SK-N-SH treated with all-trans-retinoic acid at 6 μM for 48 hours (cell line): ENCODE results near the gene MOK.
A peak's percentile ranks its signal among the peaks of the same experiment; 100 is the strongest.

Experiments
- ATAC-seq: fragments of 200-7000 bp; cut with Tn5 transposase; 3 replicates; pipeline ENCODE4 v1.9.1; 2020; ENCODE audit warnings: mild to moderate bottlenecking, moderate library complexity
- CREB5 ChIP-seq: fragments of 250-450 bp; sonication (Bioruptor Pico); IDR thresholded peaks from 2 replicates; pipeline ENCODE4 v1.5.1; 2020; ENCODE audit warnings: low read depth, mild to moderate bottlenecking, moderate library complexity
- CSDC2 ChIP-seq: fragments of 250-450 bp; sonication (Bioruptor Pico); IDR thresholded peaks from 2 replicates; pipeline ENCODE4 v1.5.0; 2020; ENCODE audit warnings: mild to moderate bottlenecking, moderate library complexity
- ESRRG ChIP-seq: fragments of 250-450 bp; sonication (Bioruptor Pico); IDR thresholded peaks from 2 replicates; pipeline ENCODE4 v1.6.1; 2021; ENCODE audit warnings: mild to moderate bottlenecking
- GLIS3 ChIP-seq: fragments of 250-450 bp; sonication (Bioruptor Pico); IDR thresholded peaks from 2 replicates; pipeline ENCODE4 v1.5.0; 2020; ENCODE audit warnings: mild to moderate bottlenecking, moderate library complexity
- OSR1 ChIP-seq: fragments of 250-450 bp; sonication (Bioruptor Pico); IDR thresholded peaks from 2 replicates; pipeline ENCODE4 v1.8.0; 2022; ENCODE audit warnings: moderate library complexity, mild to moderate bottlenecking, inconsistent platforms
- PATZ1 ChIP-seq: fragments of 250-450 bp; sonication (Bioruptor Pico); IDR thresholded peaks from 2 replicates; pipeline ENCODE4 v1.8.0; 2020; ENCODE audit warnings: mild to moderate bottlenecking, moderate library complexity, borderline replicate concordance
- POU6F1 ChIP-seq: fragments of 250-450 bp; sonication (Bioruptor Pico); IDR thresholded peaks from 2 replicates; pipeline ENCODE4 v1.8.0; 2021; ENCODE audit warnings: low read depth, mild to moderate bottlenecking, moderate library complexity, borderline replicate concordance
- PPARA ChIP-seq: fragments of 250-450 bp; sonication (Bioruptor Pico); IDR thresholded peaks from 2 replicates; pipeline ENCODE4 v1.5.0; 2020; ENCODE audit warnings: mild to moderate bottlenecking, borderline replicate concordance
- SNAI2 ChIP-seq: fragments of 250-450 bp; sonication (Bioruptor Pico); IDR thresholded peaks from 2 replicates; pipeline ENCODE4 v1.5.0; 2020; ENCODE audit warnings: mild to moderate bottlenecking, moderate library complexity
- TOX ChIP-seq: fragments of 250-450 bp; sonication (Bioruptor Pico); IDR thresholded peaks from 2 replicates; pipeline ENCODE4 v1.8.0; 2021; ENCODE audit warnings: mild to moderate bottlenecking, moderate library complexity, borderline replicate concordance
- TSHZ2 ChIP-seq: fragments of 250-450 bp; sonication (Bioruptor Pico); IDR thresholded peaks from 2 replicates; pipeline ENCODE4 v1.5.0; 2020; ENCODE audit warnings: mild to moderate bottlenecking, moderate library complexity
- ZC3H10 ChIP-seq: fragments of 250-450 bp; sonication (Bioruptor Pico); IDR thresholded peaks from 2 replicates; pipeline ENCODE4 v1.5.1; 2021; ENCODE audit warnings: mild to moderate bottlenecking, moderate library complexity
- ZFP3 ChIP-seq: fragments of 250-450 bp; sonication (Bioruptor Pico); IDR thresholded peaks from 2 replicates; pipeline ENCODE4 v1.5.0; 2020; ENCODE audit warnings: mild to moderate bottlenecking, moderate library complexity
- ZFP30 ChIP-seq: fragments of 450-650 bp; formaldehyde crosslinking; IDR thresholded peaks from 2 replicates; pipeline ENCODE4 v1.5.0; 2022; ENCODE audit warnings: mild to moderate bottlenecking, moderate library complexity
- ZNF70 ChIP-seq: fragments of 450-650 bp; formaldehyde crosslinking; IDR thresholded peaks from 2 replicates; pipeline ENCODE4 v1.5.0; 2020; ENCODE audit warnings: mild to moderate bottlenecking, moderate library complexity
- ZNF8 ChIP-seq: fragments of 450-650 bp; formaldehyde crosslinking; IDR thresholded peaks from 2 replicates; pipeline ENCODE4 v1.5.0; 2020; ENCODE audit warnings: mild to moderate bottlenecking, moderate library complexity

MOK gene

GRCh38 chr14:102317564-102318248, 12.7 kb upstream of the MOK start:
- no peak for ATAC-seq
- TF ChIP-seq OSR1 (CRISPR knock-in tag) (no peak), GLIS3 (CRISPR knock-in tag) (no peak), PATZ1 (CRISPR knock-in tag) (no peak)
- TF ChIP-seq, all 23 proteins: peak for 0

- ATAC-seq: peak; percentile 80
- TF ChIP-seq ZFP3 (CRISPR knock-in tag): no peak
- TF ChIP-seq ZNF70 (CRISPR knock-in tag): peak; percentile 81
- no peak for TF ChIP-seq ZFP30 (CRISPR knock-in tag)
- TF ChIP-seq SNAI2: peak; percentile 83; the same call in 1 of the 2 replicates
- no peak for TF ChIP-seq ZC3H10 (CRISPR knock-in tag)
These were observed 12.0 kb upstream of the MOK start for GRCh38 chr14:102316743-102317563.

- TF ChIP-seq CREB5: no peak
- TF ChIP-seq ZFP30 (CRISPR knock-in tag): no peak
- TF ChIP-seq POU6F1: no peak
- no peak for TF ChIP-seq SNAI2
- TF ChIP-seq ESRRG (CRISPR knock-in tag): no peak
- TF ChIP-seq ZFP3 (CRISPR knock-in tag): no peak
- no peak for TF ChIP-seq OSR1 (CRISPR knock-in tag)
- no peak for TF ChIP-seq ZNF8 (CRISPR knock-in tag)
- no peak for TF ChIP-seq ZC3H10 (CRISPR knock-in tag)
- TF ChIP-seq ZNF70 (CRISPR knock-in tag): no peak
- peak; percentile 10 for ATAC-seq
These were observed 11.4 kb upstream of the MOK start for GRCh38 chr14:102316338-102316742.

GRCh38 chr14:102315121-102315520, 10.2 kb upstream of the MOK start:
- no peak for ATAC-seq
- TF ChIP-seq CSDC2: no peak
- TF ChIP-seq PPARA (CRISPR knock-in tag): no peak
- no peak for TF ChIP-seq TOX (CRISPR knock-in tag)
- no peak for TF ChIP-seq ZFP30 (CRISPR knock-in tag)

GRCh38 chr14:102314242-102315011, 9.5 kb upstream of the MOK start:
- peak; percentile 74 for ATAC-seq
- TF ChIP-seq GLIS3 (CRISPR knock-in tag) (no peak), ESRRG (CRISPR knock-in tag) (no peak), TSHZ2 (no peak), PATZ1 (CRISPR knock-in tag) (no peak), CREB5 (no peak), POU6F1 (no peak), SNAI2 (no peak)
